NCI-H526 (cell line): Measurements from ENCODE around the gene METTL25B.
A peak's percentile ranks its signal among the peaks of the same experiment; 100 is the strongest.

Experiments
- DNase-seq, 2 experiments: peaks; one replicate each; lab custom pipeline; 2025; lab: John Stamatoyannopoulos, UW

METTL25B gene

GRCh38 chr1:156726549-156727226, 1.6 kb upstream of the METTL25B start:
- peak; percentile 82 to 91 for DNase-seq

DNA sequence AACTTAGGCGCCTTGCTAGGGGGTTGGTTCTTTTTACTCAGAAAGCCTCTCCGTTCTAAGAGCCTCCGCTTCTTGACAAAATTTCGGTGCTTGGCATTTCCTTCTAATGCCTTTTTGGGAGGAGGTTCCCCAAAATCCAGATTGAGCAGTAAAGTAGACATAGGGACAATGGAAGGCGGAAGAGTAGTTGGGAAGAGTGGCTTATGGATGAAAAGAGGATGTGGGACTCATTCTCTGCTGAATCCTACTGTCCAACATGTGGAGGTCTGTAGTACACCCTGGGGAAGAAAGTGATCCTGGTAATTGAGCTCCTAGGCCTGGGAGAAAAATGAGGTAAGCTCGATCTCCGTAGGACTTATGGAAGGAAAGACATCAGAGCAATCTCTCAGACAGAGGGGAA, 777 bp upstream of the METTL25B start:
- no peak for DNase-seq

DNA sequence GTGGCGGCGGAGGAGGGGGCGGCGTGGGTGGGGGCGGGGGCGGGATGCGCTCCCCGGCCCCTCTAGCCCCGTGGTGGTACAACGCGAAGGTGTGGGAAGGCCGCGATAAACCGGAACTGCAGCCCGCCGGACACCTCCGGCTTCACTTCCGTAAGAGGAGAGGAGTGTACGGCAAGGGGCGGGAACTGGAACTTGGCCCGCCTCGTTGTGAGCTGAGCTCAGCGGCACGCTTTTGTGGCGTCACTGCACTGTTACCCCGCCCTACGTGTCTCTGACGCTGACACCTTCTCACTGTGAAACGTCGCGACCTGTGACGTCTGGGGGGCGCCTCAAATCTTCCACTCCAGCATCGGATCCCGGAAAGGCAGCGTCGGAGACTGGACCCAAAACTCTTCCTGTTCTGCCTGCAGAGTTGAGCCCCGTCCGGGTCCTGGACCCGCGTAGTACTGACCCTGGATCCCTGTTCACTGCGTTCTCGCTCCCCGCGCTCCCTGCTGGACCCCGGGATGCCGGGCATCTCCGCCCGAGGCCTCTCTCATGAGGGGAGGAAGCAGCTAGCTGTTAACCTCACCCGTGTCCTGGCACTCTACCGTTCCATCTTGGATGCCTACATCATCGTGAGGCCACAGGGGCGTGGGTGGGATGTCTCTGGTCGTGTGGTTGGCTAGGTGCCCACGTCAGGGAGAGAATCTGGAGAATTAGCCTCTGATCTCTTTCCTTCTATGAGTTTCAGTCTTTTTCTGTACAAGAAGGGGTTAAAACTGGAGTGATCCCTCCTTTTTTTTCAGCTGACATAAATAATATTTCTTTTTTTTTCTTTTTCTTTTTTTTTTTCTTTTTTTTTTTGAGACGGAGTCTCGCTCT, 562 bp downstream of the METTL25B start, which contains the start of gene ISG20L2:
ISG20L2 (minus strand) TSS at position 168 of the 864 bp plus-strand sequence. CDS start 1,114 bp downstream, outside the sequence.
- peak; percentile 98 to 100 for DNase-seq

- no peak for DNase-seq
Observed at GRCh38 chr1:156733989-156734584, 5.8 kb downstream of the METTL25B start.

GRCh38 chr1:156738407-156738806, 10.1 kb downstream of the METTL25B start:
- no peak for DNase-seq

GRCh38 chr1:156738916-156739315, 10.6 kb downstream of the METTL25B start:
- DNase-seq = no peak

DNA sequence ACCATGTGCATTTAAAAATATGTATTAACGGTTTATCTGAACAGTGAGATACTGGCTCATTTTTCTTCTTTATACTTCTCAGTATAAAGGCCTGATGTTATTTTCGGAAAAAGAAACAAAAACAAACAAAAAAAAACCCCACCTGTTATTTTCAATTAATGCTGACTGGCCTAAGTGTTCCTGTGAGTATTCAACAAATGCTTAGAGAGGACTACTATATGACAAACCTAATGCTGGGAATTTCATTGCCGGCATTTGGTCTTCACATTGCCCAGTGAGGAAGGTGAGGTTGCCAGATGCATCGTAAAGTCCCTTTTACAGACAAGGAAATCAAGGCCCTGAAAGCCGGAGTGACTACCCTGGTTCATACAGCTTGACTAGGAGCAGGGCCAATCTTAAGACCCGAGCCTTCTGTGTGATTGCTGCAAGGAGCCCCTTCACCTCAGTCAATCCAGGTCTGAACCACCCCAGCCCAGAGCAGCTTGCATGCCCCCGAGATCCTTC, 12.0 kb downstream of the METTL25B start:
- DNase-seq = no peak

GRCh38 chr1:156740741-156741480, 12.6 kb downstream of the METTL25B start, which contains the start of gene MRPL24:
Gene MRPL24, minus strand, starts transcription at chr1:156741088. Its CDS starts 2,384 bp downstream, at chr1:156738704.
- peak; percentile 100 for DNase-seq

DNA sequence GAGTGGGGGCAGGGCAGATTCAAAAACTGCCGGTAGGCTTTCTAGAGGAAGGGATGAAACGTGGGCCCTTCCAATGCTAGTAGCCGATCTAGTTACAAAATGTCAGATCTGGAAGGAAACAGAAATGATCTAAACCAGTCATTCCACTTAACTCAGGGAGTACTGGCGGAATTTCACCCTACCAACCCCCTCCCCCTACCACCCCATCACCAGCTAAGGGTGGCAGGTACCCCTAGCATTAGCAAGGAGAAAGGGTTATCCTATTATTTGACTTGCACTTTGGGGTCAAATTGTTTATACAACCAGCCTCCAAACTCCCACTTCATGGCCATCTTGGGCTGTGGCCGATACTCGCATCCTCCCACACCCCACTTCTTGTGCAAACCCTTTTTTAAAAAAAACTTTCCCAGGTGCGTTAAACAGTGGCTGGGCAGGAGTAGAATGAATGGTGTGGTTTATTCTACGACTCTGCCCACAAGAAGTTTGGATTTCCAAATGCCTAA, 13.3 kb downstream of the METTL25B start:
- no peak for DNase-seq

DNA sequence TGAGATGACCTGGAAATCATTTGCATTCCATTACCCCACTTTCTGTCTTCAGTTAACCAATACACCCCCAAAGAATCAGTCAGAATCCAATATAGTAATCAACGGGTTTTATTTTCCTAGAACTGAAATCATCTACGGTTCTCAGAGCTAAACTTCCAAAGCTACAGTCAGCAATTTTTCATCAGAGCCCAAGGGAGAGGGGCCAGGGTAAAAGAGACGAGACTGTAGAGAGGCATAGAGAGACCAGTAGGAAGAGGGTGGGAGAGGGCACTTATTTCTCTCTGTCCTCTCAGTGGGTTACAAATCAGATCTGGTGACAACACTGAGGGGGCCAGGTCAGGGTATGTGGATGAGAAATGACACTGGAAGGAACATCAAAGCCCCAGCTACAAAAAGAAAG, 13.7 kb downstream of the METTL25B start:
- DNase-seq = no peak

DNA sequence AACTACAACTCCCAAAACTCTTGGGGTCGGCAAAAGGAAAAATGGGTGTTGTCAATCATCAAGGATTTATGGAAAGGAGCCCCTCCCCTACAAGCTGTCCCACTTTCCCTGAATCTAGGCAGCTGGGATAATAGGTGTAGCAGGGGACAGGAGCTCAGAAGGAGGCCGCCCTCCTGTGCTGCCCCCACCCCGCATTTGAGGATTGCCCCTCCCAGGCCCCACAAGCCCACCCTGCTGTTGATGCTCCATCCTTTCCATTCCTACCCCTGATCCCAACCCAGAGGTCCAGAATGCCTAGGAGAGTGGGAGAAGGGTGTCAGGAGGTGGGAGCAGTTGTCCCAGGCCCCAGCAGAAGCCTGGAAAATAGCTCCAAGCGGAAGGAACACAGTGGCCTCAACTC, 14.5 kb downstream of the METTL25B start:
- DNase-seq = no peak

GRCh38 chr1:156743367-156744302, 15.4 kb downstream of the METTL25B start:
- no peak for DNase-seq

DNA sequence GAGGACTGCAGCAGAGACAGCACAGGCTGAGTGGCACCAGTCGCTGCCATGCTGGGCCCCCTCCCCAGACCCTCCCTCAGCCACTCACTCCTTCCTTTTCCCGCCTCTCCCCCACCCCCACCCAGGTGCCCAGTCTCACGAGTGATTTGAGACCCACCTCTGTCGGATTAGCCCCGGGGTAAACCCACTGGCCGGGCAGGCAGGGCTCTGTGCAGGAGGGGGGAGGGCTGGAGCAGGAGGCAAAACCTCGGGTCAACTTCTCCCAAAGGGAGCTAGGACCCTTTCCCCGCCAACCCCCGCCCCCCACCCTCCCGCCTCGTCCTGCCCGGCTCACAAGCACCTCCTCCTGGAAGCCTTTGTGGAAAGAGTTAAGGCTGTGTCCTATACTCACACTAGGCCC, 16.1 kb downstream of the METTL25B start:
- DNase-seq = no peak

DNA sequence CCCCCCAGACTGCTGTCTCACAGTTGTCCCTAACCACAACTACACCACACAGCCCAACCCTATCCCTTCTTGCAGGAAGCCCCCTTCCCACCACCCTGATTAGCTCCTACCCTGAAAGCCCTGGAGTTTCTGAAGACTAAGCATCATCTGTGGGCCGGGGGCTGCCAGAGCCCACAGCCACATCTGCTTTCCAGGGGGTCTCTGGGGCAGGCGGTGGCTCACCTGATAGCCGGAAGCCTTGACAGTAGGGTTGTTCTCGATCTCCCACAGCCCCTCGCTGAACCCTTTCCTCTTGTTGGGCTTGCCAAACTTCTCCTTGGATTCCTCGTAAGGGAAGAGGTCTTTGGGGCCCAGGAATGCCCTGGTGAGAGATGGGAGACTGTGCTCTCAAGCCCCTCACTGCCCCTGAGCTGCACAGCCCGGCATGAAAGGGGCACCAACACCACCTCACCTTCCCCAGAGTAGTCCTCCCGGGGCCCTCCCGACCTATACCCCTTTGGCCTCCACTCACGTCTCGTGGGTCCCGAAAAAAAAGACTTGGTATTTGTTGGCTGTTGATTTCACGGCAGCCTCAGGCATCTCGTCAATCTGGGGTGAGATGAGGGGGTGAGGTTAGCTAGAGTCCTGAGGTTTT, 16.6 kb downstream of the METTL25B start:
- DNase-seq = no peak

DNA sequence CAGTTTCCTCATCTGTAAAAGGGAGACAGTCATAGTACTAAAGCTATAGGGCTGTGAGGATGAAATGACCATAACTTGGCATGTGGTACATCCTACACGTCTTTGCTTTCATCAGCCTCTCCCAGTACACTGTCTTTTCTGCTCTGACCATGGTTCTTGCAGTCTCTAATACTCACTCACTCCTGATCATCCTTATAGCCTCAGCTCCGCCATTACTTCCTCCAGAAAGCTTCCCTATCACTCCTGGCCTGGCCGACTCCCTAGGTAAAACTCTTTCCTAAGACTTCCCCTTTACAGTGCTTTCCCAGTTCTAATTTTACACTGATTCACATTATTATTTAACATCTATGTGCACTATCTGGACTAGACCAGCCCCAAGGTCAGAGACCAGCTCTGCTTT, 17.6 kb downstream of the METTL25B start:
- no peak for DNase-seq

DNA sequence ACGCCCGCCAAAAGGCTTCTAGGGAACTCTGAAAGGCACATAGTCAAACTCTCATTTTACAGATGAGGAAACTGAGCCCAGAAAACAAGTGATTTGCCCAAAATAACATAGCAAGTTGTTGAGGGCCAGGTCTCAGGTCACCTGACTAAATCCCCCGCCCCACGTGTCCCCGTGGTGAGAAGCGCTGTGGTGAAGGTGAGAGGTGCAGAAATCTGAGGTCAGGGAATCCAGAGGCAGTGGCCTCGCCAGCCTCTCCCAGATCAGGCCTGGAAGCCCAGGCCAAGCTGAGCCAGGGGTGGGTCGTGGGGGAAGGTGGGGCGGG, 18.1 kb downstream of the METTL25B start:
- DNase-seq = no peak

DNA sequence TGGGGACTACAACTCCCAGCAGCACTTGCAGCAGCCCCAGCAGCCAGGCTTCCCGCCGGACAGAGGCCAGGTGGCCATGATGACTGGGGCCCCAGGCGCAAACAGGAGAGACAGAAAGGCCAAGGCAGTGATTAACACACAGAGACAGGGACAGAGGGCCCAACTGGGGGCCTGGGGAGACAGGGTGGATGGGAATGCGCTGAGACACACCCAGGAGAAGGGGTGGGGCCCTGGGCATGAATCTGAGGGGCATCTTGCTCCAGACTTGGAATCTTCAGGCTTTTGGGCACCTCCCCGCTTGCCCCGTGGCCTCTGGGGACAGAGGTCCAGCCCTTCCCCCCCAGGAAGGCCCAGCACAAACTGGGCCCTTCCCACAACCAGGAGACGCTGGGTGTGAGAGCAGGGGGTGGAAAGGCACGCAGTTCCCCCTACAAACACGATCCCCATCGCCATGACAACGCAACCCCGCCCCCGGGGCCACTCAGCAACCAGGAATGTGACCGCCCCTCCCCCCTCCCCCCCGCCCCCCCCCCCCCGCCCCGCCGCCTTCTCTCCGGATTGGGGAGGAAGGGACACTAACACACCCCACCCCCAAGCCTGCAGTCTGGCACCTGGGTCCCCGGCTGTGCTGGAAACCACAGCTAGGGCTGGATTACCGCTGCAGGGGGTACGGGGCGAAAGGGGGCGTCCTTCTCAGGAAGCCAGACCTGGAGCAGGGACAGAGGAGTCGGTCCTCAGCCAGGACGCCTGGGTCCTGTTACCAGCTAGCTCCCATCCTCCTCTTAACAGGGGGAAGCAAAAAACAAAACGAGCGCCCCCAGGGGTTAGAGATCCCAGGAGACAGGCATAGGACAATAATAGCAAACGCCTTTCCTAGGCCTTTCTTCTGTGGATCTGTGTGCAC, 18.7 kb downstream of the METTL25B start:
- DNase-seq = peak; percentile 60 to 89

- DNase-seq = no peak
Observed at GRCh38 chr1:156747742-156748669, 19.7 kb downstream of the METTL25B start.
